LoVo (cell line): ENCODE data around the gene SLC4A3.

Source experiments
- DNase-seq: peaks from one replicate; pipeline ENCODE4 v3.0.0-alpha.2; 2016; ENCODE audit warnings: low spot score

Gene SLC4A3

GRCh38 chr2:219627103-219628100, at the start of gene SLC4A3:
TSS of gene SLC4A3 (plus strand) at chr2:219627630. CDS start at chr2:219627993, 363 bp downstream.
- DNase-seq, result peak; percentile 28

GRCh38 chr2:219578811-219579613, 48.4 kb upstream of the SLC4A3 start:
- DNase-seq, result no peak

GRCh38 chr2:219581346-219581745, 46.1 kb upstream of the SLC4A3 start:
- no peak for DNase-seq

- no peak for DNase-seq
Observed at GRCh38 chr2:219591091-219591490, 36.3 kb upstream of the SLC4A3 start.

GRCh38 chr2:219592736-219593135, 34.7 kb upstream of the SLC4A3 start:
- DNase-seq, result no peak

- DNase-seq, result no peak
Observed at GRCh38 chr2:219593154-219593553, 34.3 kb upstream of the SLC4A3 start.

GRCh38 chr2:219595256-219595655, 32.2 kb upstream of the SLC4A3 start:
- DNase-seq, result no peak

GRCh38 chr2:219596954-219597551, 30.4 kb upstream of the SLC4A3 start:
- DNase-seq, result peak; percentile 2

- DNase-seq, result peak; percentile 95
Observed at GRCh38 chr2:219597552-219598307, 29.7 kb upstream of the SLC4A3 start, which contains the start of gene STK11IP. TSS of gene STK11IP (plus strand) at chr2:219597857. CDS start at chr2:219598120, 263 bp downstream.

GRCh38 chr2:219598308-219599078, 28.9 kb upstream of the SLC4A3 start:
- DNase-seq, result no peak

GRCh38 chr2:219603771-219604170, 23.7 kb upstream of the SLC4A3 start:
- no peak for DNase-seq

GRCh38 chr2:219605607-219605954, 21.8 kb upstream of the SLC4A3 start:
- DNase-seq, result no peak

- DNase-seq, result no peak
Observed at GRCh38 chr2:219607931-219608330, 19.5 kb upstream of the SLC4A3 start.

GRCh38 chr2:219608399-219608964, 18.9 kb upstream of the SLC4A3 start:
- no peak for DNase-seq

- no peak for DNase-seq
Observed at GRCh38 chr2:219609149-219609750, 18.2 kb upstream of the SLC4A3 start.

GRCh38 chr2:219611306-219611705, 16.1 kb upstream of the SLC4A3 start:
- no peak for DNase-seq

- DNase-seq, result no peak
Observed at GRCh38 chr2:219611866-219612576, 15.4 kb upstream of the SLC4A3 start.

GRCh38 chr2:219612577-219613286, 14.7 kb upstream of the SLC4A3 start:
- no peak for DNase-seq
